SJCRH30 (cell line): ENCODE measurements around the gene RAD51. TPM values are rescaled to one million over a fixed set of nuclear protein-coding genes. Genes with fewer than 3 reads are reported as not detected.
A peak's percentile ranks its signal among the peaks of the same experiment; 100 is the strongest.
"Not testable (repeated sequence)": the region's sequence is repeated elsewhere in the genome, so short reads cannot be mapped to it uniquely, and the experiment has no call there.

Experiments used
- DNase-seq, 2 experiments: peaks; one replicate each; pipeline ENCODE4 v3.0.0-alpha.2; 2015 to 2020
- H3K27ac ChIP-seq: fragments of 250-450 bp; sonication (Bioruptor Pico); 2 replicates; pipeline ENCODE4 v1.5.1; 2020; ENCODE audit warnings: mild to moderate bottlenecking, moderate library complexity
- H3K27me3 ChIP-seq: fragments of 250-450 bp; sonication (Bioruptor Pico); 2 replicates; pipeline ENCODE4 v1.5.1; 2020; ENCODE audit warnings: mild to moderate bottlenecking, moderate library complexity
- H3K36me3 ChIP-seq: fragments of 250-450 bp; sonication (Bioruptor Pico); 2 replicates; pipeline ENCODE4 v1.5.1; 2020; ENCODE audit warnings: mild to moderate bottlenecking, moderate library complexity
- H3K4me1 ChIP-seq: fragments of 250-450 bp; sonication (Bioruptor Pico); 2 replicates; pipeline ENCODE4 v1.5.1; 2020; ENCODE audit warnings: mild to moderate bottlenecking, moderate library complexity
- H3K4me3 ChIP-seq: fragments of 250-450 bp; sonication (Bioruptor Pico); 2 replicates; pipeline ENCODE4 v1.5.1; 2020; ENCODE audit warnings: mild to moderate bottlenecking, moderate library complexity
- H3K9me3 ChIP-seq: fragments of 250-450 bp; sonication (Bioruptor Pico); replicated peaks from 2 replicates; pipeline ENCODE4 v1.5.1; 2020; ENCODE audit warnings: mild to moderate bottlenecking, moderate library complexity
- total RNA-seq: library from RNA; depleted of rRNA; stranded (reverse); fragments of >200 nt; shearing (Covaris generic); gene quantifications from 2 replicates; pipeline ENCODE4 v1.2.3, GENCODE V29; 2014; rRNA removed

RAD51 gene
- 37.5 and 48.0 TPM in 2 replicates for total RNA-seq

DNA sequence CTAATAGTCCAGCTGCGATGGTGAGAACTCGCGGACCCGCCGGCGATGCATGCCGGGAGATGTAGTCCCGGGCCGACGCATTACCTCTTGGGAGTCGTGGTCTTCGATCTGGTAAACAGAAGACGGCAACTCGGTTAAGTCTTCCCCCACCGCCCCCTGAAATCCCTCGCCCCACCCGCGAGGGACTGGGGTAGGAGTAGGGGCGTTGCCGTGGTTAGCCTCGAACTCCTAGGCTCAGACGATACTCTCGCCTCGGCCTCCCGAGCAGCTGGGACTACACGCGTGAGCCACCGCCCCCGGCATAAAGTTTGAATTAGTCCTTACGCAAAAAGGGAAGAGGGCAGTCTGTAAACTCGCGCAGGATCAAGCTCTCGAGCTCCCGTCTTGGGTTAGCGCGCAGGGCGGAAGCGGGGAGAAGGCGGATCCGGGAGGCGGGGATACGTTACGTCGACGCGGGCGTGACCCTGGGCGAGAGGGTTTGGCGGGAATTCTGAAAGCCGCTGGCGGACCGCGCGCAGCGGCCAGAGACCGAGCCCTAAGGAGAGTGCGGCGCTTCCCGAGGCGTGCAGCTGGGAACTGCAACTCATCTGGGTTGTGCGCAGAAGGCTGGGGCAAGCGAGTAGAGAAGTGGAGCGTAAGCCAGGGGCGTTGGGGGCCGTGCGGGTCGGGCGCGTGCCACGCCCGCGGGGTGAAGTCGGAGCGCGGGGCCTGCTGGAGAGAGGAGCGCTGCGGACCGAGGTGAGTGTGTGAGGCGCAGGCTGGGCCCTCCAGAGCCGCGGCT lies at the start of gene RAD51:
Gene RAD51, plus strand, starts transcription at position 487 of the 781 bp plus-strand sequence. CDS start 3,585 bp downstream, outside the sequence.
- Histone ChIP-seq H3K27me3 (no peaks in the 10 kb centered on the region), H3K4me1 (peaks cover 9% of the 10 kb centered on the region), H3K36me3 (peaks cover 11% of the 10 kb centered on the region), H3K27ac (peak within 1 kb of the TSS; percentile 92), H3K9me3 (no peaks in the 10 kb centered on the region), H3K4me3 (peak within 1 kb of the TSS; percentile 72)
- DNase-seq: peak; percentile 95

DNA sequence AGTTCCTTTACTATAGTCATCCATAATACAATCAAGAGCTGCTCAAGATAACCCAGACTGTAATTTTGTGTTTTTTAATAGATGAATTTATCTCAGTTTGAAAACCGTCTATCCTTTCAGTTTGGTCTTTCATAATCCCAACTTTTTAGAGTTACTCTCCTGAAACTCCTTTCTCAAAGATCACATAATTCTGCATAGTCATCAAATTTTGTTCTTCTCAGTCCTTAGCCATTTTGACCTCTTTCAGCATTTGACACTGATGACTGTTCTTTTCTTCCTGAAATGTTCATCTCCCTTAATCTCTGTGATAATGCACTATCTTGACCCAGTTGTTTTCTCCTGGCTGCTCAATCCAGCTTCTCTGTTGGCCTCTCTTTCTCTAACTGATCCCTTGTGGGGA lies 47.5 kb upstream of the RAD51 start:
- Histone ChIP-seq H3K36me3 (peaks cover 52% of the 10 kb centered on the region), H3K9me3 (no peaks in the 10 kb centered on the region), H3K4me1 (peaks cover 22% of the 10 kb centered on the region), H3K27me3 (no peaks in the 10 kb centered on the region), H3K4me3 (no peak overlapping the region), H3K27ac (no peak overlapping the region)
- no peak for DNase-seq

DNA sequence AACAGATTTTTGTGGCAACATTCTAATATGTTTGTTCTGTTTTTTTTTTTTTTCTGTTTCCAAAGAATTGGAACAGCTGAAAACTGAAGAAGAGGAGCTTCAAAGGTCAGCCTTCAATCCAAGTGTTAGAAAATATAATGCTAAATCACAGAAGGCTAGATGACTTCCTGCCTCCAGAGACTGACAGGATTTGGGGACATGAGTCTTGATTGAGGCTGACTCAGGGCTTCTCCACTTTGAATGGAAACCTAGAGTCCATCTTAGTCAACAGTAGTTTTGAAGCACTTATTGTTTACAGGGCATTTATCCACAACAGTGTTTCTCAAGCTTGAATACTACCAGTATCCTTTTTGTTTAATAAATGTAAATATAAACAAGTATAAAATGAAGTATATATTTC lies 44.5 kb upstream of the RAD51 start:
- no peaks in the 10 kb centered on the region for H3K9me3 ChIP-seq
- peak; percentile 33 to 68 for DNase-seq
- H3K36me3 ChIP-seq: peaks cover 63% of the 10 kb centered on the region
- H3K4me3 ChIP-seq: no peak overlapping the region
- peak overlapping the region; percentile 82 for H3K27ac ChIP-seq
- H3K4me1 ChIP-seq: peaks cover 22% of the 10 kb centered on the region
- H3K27me3 ChIP-seq: no peaks in the 10 kb centered on the region

DNA sequence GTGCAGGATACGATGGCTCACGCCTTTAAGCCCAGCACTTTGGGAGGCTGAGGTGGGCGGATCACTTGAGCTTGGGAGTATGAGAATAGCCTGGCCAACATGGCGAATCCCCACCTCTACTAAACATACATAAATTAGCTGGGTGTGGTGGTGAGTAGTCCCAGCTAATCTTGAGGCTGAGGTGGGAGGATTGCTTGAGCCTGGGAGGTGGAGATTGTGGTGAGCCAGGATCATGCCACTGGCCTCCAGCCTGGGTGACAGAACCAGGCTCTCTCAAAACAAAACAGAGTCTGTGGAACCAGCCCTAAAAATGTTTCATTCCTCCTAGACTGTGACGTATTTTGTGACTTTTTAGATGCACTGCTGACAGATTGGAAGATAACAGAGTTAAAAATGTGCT lies 34.3 kb upstream of the RAD51 start:
- Histone ChIP-seq H3K27me3 (no peaks in the 10 kb centered on the region), H3K27ac (no peak overlapping the region), H3K9me3 (no peaks in the 10 kb centered on the region), H3K4me1 (no peaks in the 10 kb centered on the region), H3K36me3 (peaks cover 78% of the 10 kb centered on the region), H3K4me3 (no peak overlapping the region)
- DNase-seq: no peak

DNA sequence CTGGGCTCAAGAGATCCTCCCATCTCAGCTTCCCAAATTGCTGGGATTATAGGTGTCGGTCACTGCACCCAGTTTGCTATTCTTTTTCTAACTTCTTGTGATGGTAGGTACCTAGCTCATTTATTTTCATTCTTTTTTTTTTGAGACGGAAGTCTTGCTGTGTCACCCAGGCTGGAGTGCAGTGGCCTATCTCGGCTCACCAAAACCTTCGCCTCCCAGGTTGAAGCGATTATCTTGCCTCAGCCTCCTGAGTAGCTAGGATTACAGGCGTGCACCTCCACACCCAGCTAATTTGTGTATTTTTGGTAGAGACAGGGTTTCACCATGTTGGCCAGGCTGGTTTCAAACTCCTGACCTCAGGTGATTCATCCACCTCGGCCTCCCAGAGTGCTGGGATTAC lies 30.1 kb upstream of the RAD51 start:
- DNase-seq: no peak
- no peaks in the 10 kb centered on the region for H3K4me1 ChIP-seq
- no peaks in the 10 kb centered on the region for H3K27me3 ChIP-seq
- H3K36me3 ChIP-seq: peaks cover 55% of the 10 kb centered on the region
- H3K9me3 ChIP-seq: no peaks in the 10 kb centered on the region
- no peak overlapping the region for H3K4me3 ChIP-seq
- H3K27ac ChIP-seq: no peak overlapping the region

DNA sequence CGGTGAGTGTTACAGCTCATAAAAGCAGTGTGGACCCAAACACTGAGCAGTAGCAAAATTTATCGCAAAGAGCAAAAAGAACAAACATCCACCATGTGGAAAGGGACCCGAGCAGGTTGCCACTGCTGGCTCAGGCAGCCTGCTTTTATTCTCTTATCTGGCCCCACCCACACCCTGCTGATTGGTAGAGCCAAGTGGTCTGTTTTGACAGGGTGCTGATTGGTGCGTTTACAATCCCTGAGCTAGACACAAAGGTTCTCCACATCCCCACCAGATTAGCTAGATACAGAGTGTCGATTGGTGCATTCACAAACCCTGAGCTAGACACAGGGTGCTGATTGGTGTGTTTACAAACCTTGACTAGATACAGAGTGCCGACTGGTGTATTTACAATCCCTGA lies 18.7 kb upstream of the RAD51 start:
- not testable (repeated sequence) for H3K27ac ChIP-seq, H3K9me3 ChIP-seq, H3K4me1 ChIP-seq, H3K4me3 ChIP-seq, H3K27me3 ChIP-seq, H3K36me3 ChIP-seq, DNase-seq

DNA sequence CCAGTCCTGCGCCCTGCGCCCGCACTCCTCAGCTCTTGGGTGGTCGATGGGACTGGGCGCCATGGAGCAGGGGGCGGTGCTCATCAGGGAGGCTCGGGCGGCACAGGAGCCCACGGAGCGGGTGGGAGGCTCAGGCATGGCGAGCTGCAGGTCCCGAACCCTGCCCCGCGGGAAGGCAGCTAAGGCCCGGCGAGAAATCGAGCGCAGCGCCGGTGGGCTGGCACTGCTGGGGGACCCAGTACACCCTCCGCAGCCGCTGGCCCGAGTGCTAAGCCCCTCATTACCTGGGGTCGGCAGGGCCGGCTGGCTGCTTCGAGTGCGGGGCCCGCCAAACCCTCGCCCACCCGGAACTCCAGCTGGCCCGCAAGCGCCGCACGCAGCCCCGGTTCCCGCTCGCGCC lies 18.1 kb upstream of the RAD51 start:
- H3K27ac ChIP-seq, DNase-seq: not testable (repeated sequence)

DNA sequence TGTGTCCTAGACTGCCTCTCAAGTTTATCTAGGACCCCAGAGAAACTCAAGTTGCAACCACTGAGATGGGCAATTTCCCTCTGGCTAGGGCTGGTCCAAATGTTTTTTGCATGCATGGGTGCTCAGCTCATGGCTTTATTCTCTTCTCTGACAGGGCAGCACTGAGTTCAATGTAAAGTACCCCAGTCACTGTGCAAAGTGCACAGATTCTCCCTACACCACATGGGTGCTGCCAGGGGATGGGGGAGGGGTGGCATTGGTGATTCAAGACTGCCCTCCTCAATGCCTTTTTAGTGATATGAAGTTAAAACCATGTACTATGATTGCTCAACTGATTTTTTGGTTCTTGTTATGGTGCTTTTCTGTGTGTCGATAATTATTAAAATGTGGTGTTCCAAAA lies 14.8 kb upstream of the RAD51 start:
- no peaks in the 10 kb centered on the region for H3K9me3 ChIP-seq
- DNase-seq: no peak
- H3K4me3 ChIP-seq: no peak overlapping the region
- H3K27ac ChIP-seq: no peak overlapping the region
- H3K4me1 ChIP-seq: no peaks in the 10 kb centered on the region
- no peaks in the 10 kb centered on the region for H3K36me3 ChIP-seq
- no peaks in the 10 kb centered on the region for H3K27me3 ChIP-seq

More for the DNA sequence above, 18.1 kb upstream of the RAD51 start:
- H3K4me1 ChIP-seq, H3K27me3 ChIP-seq, H3K9me3 ChIP-seq, H3K36me3 ChIP-seq, H3K4me3 ChIP-seq: not testable (repeated sequence)

DNA sequence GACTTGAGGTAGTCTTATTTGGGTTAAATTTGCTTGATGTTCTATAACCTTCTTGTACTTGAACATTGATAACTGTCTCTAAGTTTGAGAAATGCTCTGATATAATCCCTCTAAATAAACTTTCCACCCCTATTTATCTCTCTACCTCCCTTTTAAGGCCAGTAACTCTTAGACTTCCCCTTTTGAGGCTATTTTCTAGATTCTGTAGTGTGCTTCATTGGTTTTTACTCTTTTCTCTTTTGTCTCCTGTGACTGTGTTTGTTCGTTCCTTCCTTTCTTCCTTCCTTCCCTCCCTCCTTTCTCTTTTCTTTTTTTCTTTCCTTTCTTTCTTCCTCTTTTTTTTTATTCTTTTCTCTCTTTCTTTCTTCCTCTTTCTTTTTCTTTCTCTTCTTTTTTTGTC lies 14.0 kb upstream of the RAD51 start:
- not testable (repeated sequence) for H3K27ac ChIP-seq, H3K4me3 ChIP-seq, H3K36me3 ChIP-seq, DNase-seq, H3K4me1 ChIP-seq, H3K9me3 ChIP-seq, H3K27me3 ChIP-seq

DNA sequence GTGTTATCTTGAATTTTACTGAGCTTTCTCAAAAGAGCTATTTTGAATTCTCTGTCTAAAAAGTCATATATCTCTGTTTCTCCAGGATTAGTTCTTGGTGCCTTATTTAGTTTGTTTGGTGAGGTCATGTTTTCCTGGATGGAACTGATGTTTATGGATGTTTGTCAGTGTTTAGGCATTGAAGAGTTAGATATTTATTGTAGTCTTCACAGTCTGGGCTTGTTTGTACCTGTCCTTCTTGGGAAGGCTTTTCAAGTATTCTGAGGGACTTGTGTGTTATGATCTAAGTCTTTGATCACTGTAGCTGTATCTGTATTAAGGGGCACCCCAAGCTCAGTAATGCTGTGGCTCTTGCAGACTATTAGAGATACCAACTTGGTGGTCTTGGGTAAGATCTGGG lies 10.6 kb upstream of the RAD51 start:
- Histone ChIP-seq H3K36me3 (no peaks in the 10 kb centered on the region), H3K4me3 (no peak overlapping the region), H3K27ac (no peak overlapping the region), H3K9me3 (0 out of 2 replicates have a peak, but pooled peaks cover 7% of the 10 kb centered on the region), H3K27me3 (no peaks in the 10 kb centered on the region), H3K4me1 (peaks cover 12% of the 10 kb centered on the region)
- no peak for DNase-seq

DNA sequence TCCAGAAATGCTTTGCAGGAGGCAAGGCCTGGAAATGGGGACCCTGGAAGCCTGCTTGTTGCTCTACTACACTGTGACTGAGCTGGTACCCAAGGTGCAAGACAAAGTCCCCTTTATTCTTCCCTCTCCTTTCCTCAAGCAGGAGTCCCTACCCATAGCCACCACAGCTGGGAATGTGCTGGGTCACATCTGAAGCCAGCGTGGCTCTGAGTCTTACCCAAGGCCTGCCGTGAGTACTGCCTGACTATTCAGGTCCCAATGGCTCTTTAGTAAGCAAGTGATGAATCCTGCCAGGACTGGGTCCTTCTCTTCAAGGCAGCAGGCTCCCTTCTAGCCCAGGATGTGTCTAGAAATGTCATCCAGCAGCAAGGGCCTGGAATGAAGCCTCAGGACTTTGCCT lies 9.6 kb upstream of the RAD51 start:
- Histone ChIP-seq H3K4me1 (peaks cover 17% of the 10 kb centered on the region), H3K27ac (no peak overlapping the region), H3K27me3 (no peaks in the 10 kb centered on the region), H3K4me3 (no peak overlapping the region), H3K36me3 (peaks cover 3% of the 10 kb centered on the region; the same call in 1 of the 2 replicates), H3K9me3 (0 out of 2 replicates have a peak, but pooled peaks cover 7% of the 10 kb centered on the region)
- DNase-seq: no peak

DNA sequence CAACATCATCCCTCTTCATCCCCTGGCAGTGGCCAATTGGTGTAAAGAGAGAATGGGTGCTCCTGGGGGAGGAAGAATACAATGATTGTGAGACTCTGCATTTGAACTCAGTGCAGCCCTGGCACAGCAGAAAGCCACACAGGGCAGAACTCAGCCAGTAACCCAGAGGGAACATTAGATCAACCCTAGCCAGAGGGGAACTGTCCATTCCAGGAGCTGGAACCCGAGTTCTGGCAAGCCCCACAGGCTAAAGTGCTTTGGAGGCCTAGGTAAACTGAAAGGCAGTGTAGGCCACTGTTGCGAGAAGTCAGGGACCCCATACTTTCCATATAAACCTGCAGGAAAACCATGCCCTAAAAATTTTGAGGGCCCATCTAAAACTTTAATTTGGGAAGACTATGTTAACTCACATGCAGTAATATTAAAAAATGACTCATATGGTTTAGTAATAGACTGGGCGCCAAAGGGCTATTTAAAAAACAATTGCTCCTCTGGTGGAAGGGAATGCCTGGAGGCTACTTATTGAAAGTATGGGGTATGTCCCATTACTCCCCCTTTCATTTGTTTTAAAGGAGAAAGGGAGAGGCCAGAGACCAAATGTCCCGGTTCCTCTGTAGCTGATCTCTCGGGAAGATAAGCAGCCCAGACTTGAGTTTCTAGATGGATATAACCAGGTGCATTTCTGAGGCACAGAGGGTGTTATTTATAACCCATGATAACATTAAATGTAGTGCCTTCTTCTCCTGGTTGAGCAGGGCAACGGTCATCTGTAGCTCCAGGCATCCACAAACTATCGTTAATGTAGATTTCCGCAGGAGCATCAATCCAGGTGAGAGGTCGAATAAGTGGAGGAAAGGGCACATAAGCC lies 5.8 kb upstream of the RAD51 start:
- Histone ChIP-seq H3K9me3 (0 out of 2 replicates have a peak, but pooled peaks cover 7% of the 10 kb centered on the region), H3K4me3 (no peak overlapping the region), H3K4me1 (peaks cover 17% of the 10 kb centered on the region), H3K36me3 (peaks cover 3% of the 10 kb centered on the region; the same call in 1 of the 2 replicates), H3K27me3 (no peaks in the 10 kb centered on the region), H3K27ac (peak overlapping the region; percentile 44)
- DNase-seq: peak; percentile 76 to 88

DNA sequence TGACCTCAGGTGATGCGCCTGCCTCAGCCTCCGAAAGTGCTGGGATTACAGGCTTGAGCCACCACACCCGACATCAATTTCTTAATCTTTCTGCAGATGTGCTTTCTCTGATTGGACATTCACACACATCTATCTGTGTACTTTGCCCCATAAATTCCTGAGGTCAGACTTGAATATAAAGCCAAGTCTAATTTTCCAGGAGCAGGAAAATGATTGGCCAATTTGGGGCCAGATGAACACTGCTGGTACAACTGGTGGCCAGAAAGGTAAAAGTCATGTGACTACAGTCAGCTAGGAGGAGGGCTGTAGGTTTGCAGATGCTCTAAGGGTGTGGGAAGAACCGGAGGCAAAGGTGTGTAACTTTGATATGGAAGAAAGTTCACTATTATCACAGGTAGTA lies 3.2 kb upstream of the RAD51 start:
- Histone ChIP-seq H3K27ac (no peak overlapping the region), H3K9me3 (no peaks in the 10 kb centered on the region), H3K36me3 (peaks cover 3% of the 10 kb centered on the region; the same call in 1 of the 2 replicates), H3K4me3 (no peak overlapping the region), H3K27me3 (no peaks in the 10 kb centered on the region), H3K4me1 (peaks cover 17% of the 10 kb centered on the region)
- no peak for DNase-seq

DNA sequence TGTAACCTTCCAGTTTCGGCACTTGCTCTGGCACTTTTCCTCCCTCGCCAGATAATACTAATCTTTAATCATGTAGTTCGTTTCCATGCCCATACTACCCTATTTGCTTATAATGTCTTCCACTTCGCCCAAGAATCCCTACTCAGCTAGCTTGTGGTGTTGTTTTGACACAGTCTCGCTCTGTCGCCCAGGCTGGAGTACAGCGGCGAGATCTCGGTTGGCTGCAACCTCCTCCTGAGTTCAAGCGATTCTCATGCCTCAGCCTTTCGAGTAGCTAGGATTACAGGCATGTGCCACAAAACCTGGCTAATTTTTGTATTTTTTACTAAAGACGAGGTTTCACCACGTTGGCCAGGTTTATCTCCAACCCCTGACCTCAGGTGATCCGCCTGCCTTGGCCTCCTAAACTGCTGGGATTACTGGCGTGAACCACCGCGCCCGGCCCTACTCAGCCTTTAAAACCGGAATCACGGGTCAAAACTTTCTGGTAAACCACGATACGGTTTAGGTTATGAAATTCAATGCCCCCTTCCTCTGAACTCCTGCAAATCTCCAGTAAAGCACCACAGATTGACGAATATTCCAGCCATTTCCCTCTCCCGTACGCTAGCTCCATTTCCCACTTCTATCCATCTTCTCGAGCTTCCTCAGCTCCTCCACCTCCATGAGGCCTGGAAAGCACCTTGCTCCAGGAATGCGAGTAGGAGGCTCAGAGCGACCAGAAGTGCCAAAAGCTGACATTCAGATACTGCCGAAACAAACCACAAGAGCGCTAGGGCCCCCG lies 878 bp upstream of the RAD51 start:
- H3K4me1 ChIP-seq: peaks cover 12% of the 10 kb centered on the region
- peak overlapping the region; percentile 72 for H3K4me3 ChIP-seq

More for the DNA sequence above, 878 bp upstream of the RAD51 start:
- peak overlapping the region; percentile 92 for H3K27ac ChIP-seq
- H3K36me3 ChIP-seq: peaks cover 10% of the 10 kb centered on the region
- DNase-seq: peak in 1 of 2 experiments; percentile 44
- H3K27me3 ChIP-seq: no peaks in the 10 kb centered on the region
- no peaks in the 10 kb centered on the region for H3K9me3 ChIP-seq
